ENCODE data around the gene TBL3. TPM values are rescaled to one million over a fixed set of nuclear protein-coding genes. Genes with fewer than 3 reads are reported as not detected.

The TBL3 gene
- total RNA-seq, 1 experiment from 2014 or later, result 34.7 TPM

DNA sequence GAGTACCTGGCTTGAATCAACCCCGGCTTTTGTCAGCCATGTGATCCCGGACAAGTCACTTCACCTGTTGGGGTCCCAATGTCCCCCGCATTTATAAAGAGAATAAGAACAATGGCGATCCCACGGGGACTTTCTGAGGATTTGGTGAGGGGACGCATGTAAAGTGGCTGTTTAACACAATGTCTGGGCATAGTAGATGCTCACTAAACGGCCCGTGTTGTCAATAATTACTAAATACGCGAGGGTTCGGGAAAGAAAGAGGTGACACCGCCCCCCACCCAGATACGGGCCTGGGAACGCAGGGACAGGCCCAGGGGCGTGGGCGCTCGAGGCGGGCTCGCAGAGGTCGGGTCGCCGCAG, 19.7 kb downstream of the TBL3 start:
- H3K4me1 ChIP-seq, result peaks cover 8% of the 10 kb centered on the region; the same call in 1 of the 2 replicates
- Mint-ChIP-seq H3K27ac (ENCODE audit: unreplicated experiment) (no peak overlapping the region), H3K27me3 (ENCODE audit: insufficient read depth, unreplicated experiment) (no peaks in the 10 kb centered on the region), H3K9me3 (ENCODE audit: unreplicated experiment) (no peaks in the 10 kb centered on the region), H3K4me3 (ENCODE audit: unreplicated experiment) (no peak overlapping the region), H3K4me1 (ENCODE audit: low read depth, unreplicated experiment) (peaks cover 7% of the 10 kb centered on the region), H3K36me3 (ENCODE audit: insufficient read depth, unreplicated experiment) (peaks cover 10% of the 10 kb centered on the region)
- TF ChIP-seq, protein P1, sequence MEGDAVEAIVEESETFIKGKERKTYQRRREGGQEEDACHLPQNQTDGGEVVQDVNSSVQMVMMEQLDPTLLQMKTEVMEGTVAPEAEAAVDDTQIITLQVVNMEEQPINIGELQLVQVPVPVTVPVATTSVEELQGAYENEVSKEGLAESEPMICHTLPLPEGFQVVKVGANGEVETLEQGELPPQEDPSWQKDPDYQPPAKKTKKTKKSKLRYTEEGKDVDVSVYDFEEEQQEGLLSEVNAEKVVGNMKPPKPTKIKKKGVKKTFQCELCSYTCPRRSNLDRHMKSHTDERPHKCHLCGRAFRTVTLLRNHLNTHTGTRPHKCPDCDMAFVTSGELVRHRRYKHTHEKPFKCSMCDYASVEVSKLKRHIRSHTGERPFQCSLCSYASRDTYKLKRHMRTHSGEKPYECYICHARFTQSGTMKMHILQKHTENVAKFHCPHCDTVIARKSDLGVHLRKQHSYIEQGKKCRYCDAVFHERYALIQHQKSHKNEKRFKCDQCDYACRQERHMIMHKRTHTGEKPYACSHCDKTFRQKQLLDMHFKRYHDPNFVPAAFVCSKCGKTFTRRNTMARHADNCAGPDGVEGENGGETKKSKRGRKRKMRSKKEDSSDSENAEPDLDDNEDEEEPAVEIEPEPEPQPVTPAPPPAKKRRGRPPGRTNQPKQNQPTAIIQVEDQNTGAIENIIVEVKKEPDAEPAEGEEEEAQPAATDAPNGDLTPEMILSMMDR (IDR thresholded peaks at IDR 0.05; ENCODE audit: insufficient read depth in 1 of 2, low read depth in 1 of 2, low read length in 1 of 2, severe bottlenecking in 1 of 2, unreplicated experiment in 1 of 2), result no peak
- no peak overlapping the region for H3K4me3 ChIP-seq (ENCODE audit: low read depth, low read length)
- DNase-seq, result no peak
- CTCF ChIA-PET, result interaction anchor here (0.5 kb wide), 1 partner anchor 31 kb away, joined by 3 read pairs; no protein-coding TSS in a partner anchor
- no peaks in the 10 kb centered on the region for H3K9me3 ChIP-seq
- POLR2A ChIA-PET, result no interaction called here
- no TSS peak for BruUV-seq (replicated peaks)
- no peaks in the 10 kb centered on the region for H3K27me3 ChIP-seq (replicated peaks; ENCODE audit: control insufficient read depth, insufficient read depth, low read length)
- peaks cover under 1% of the 10 kb centered on the region; the same call in 1 of the 2 replicates for H3K36me3 ChIP-seq (ENCODE audit: control insufficient read depth, insufficient read depth, low read length)
- intact Hi-C loops (cut with micrococcal nuclease; ENCODE audit: unreplicated experiment), result no loop called here

DNA sequence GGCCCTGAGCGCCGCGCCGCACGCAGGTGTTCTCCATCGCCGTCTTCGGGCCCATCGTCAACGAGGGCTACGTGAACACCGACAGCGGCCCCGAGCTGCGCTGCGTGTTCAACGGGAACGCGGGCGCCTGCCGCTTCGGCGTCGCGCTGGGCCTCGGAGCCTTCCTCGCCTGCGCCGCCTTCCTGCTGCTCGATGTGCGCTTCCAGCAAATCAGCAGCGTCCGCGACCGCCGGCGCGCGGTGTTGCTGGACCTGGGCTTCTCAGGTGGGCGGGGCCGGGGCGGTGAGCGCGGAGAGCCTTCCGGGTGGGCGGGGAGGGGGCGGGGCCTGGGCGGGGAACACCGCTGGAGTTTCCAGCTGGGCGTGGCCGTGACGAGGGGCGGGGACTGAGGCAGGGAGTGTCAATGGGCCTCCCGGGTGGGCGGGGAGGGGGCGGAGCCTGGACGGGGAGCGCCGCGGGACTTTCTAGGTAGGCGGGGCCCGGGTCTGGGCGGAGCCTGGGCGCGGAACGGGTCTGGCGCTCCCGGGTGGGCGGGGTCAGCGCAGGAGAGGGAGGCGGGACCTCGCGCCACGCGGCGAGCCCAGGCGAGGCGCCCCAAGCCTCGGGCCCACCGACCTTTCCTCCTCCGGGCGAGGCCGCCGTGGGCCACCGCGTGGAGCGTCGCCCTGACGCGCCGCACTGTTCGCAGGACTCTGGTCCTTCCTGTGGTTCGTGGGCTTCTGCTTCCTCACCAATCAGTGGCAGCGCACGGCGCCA, 20.3 kb downstream of the TBL3 start:
- Histone ChIP-seq H3K9me3 (no peaks in the 10 kb centered on the region), H3K36me3 (ENCODE audit: control insufficient read depth, insufficient read depth, low read length) (no peaks in the 10 kb centered on the region; the same call in 1 of the 2 replicates), H3K4me1 (peaks cover 8% of the 10 kb centered on the region; the same call in 1 of the 2 replicates), H3K4me3 (ENCODE audit: low read depth, low read length) (no peak overlapping the region), H3K27me3 (replicated peaks; ENCODE audit: control insufficient read depth, insufficient read depth, low read length) (no peaks in the 10 kb centered on the region)
- CTCF ChIA-PET, result no interaction called here
- POLR2A ChIA-PET, result no interaction called here
- Mint-ChIP-seq H3K9me3 (ENCODE audit: unreplicated experiment) (no peaks in the 10 kb centered on the region), H3K36me3 (ENCODE audit: insufficient read depth, unreplicated experiment) (peaks cover 10% of the 10 kb centered on the region), H3K27ac (ENCODE audit: unreplicated experiment) (no peak overlapping the region), H3K4me1 (ENCODE audit: low read depth, unreplicated experiment) (peaks cover 7% of the 10 kb centered on the region), H3K4me3 (ENCODE audit: unreplicated experiment) (no peak overlapping the region), H3K27me3 (ENCODE audit: insufficient read depth, unreplicated experiment) (no peaks in the 10 kb centered on the region)
- intact Hi-C loops (cut with micrococcal nuclease; ENCODE audit: unreplicated experiment), result no loop called here
- peak; percentile 67 to 87 for DNase-seq
- TF ChIP-seq, protein P1 (IDR thresholded peaks at IDR 0.05; ENCODE audit: insufficient read depth in 1 of 2, low read depth in 1 of 2, low read length in 1 of 2, severe bottlenecking in 1 of 2, unreplicated experiment in 1 of 2), result no peak
- BruUV-seq (replicated peaks), result no TSS peak

DNA sequence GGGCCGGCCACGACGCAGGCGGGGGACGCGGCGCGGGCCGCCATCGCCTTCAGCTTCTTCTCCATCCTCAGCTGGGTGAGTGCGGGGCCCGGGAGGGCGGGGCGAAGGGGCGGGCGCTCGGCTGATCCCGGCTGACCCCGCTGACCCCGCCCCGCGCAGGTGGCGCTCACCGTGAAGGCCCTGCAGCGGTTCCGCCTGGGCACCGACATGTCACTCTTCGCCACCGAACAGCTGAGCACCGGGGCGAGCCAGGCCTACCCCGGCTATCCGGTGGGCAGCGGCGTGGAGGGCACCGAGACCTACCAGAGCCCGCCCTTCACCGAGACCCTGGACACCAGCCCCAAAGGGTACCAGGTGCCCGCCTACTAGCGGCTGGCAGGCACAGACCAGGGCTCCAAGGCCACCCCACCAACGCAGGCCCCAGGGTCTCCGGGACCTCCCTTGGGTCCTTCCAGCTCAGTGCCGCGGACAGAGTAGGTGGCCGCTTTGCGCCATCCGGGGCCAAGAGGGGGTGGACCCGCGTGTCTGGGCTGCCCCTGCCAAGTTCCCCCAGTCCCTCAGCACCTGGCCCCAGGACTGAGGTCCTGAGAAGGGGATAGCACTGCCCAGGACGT, 21.0 kb downstream of the TBL3 start:
- ChIA-PET CTCF (no interaction called here), POLR2A (interaction anchor here (0.5 kb wide), 1 partner anchor 18 kb away, joined by 5 read pairs; no protein-coding TSS in a partner anchor)
- H3K4me3 ChIP-seq (ENCODE audit: low read depth, low read length), result no peak overlapping the region
- H3K4me3 Mint-ChIP-seq (ENCODE audit: unreplicated experiment), result no peak overlapping the region
- no peaks in the 10 kb centered on the region for H3K36me3 ChIP-seq (ENCODE audit: control insufficient read depth, insufficient read depth, low read length)
- DNase-seq, result no peak
- no peak overlapping the region for H3K27ac Mint-ChIP-seq (ENCODE audit: unreplicated experiment)
- intact Hi-C loops (cut with micrococcal nuclease; ENCODE audit: unreplicated experiment), result no loop called here
- no peaks in the 10 kb centered on the region for H3K9me3 Mint-ChIP-seq (ENCODE audit: unreplicated experiment)
- H3K27me3 ChIP-seq (replicated peaks; ENCODE audit: control insufficient read depth, insufficient read depth, low read length), result no peaks in the 10 kb centered on the region
- BruUV-seq (replicated peaks), result no TSS peak
- H3K27me3 Mint-ChIP-seq (ENCODE audit: insufficient read depth, unreplicated experiment), result no peaks in the 10 kb centered on the region
- TF ChIP-seq, protein P1 (IDR thresholded peaks at IDR 0.05; ENCODE audit: insufficient read depth in 1 of 2, low read depth in 1 of 2, low read length in 1 of 2, severe bottlenecking in 1 of 2, unreplicated experiment in 1 of 2), result no peak
- no peaks in the 10 kb centered on the region for H3K9me3 ChIP-seq
- H3K4me1 Mint-ChIP-seq (ENCODE audit: low read depth, unreplicated experiment), result peaks cover 7% of the 10 kb centered on the region
- H3K36me3 Mint-ChIP-seq (ENCODE audit: insufficient read depth, unreplicated experiment), result peaks cover 11% of the 10 kb centered on the region
- H3K4me1 ChIP-seq, result peaks cover 8% of the 10 kb centered on the region; the same call in 1 of the 2 replicates

Data from Caco-2 (cell line).